ENCODE results near the gene INTS11.

The INTS11 gene

GRCh38 chr1:1343811-1344421 lies 19.5 kb upstream of the INTS11 start:
- no peak for DNase-seq

GRCh38 chr1:1342584-1343115 lies 18.2 kb upstream of the INTS11 start:
- no peak for DNase-seq

- DNase-seq = no peak
Observed at GRCh38 chr1:1342061-1342562, 17.7 kb upstream of the INTS11 start.

GRCh38 chr1:1341549-1342021 lies 17.1 kb upstream of the INTS11 start:
- no peak for DNase-seq

GRCh38 chr1:1340791-1341548 lies 16.5 kb upstream of the INTS11 start:
- no peak for DNase-seq

GRCh38 chr1:1340185-1340584 lies 15.7 kb upstream of the INTS11 start:
- DNase-seq = no peak

- no peak for DNase-seq
Observed at GRCh38 chr1:1338278-1338677, 13.8 kb upstream of the INTS11 start.

GRCh38 chr1:1337793-1338147 lies 13.3 kb upstream of the INTS11 start:
- peak; percentile 7 for DNase-seq

GRCh38 chr1:1336931-1337792 lies 12.7 kb upstream of the INTS11 start:
- no peak for DNase-seq

- no peak for DNase-seq
Observed at GRCh38 chr1:1336446-1336845, 12.0 kb upstream of the INTS11 start.

- DNase-seq = no peak
Observed at GRCh38 chr1:1335792-1336248, 11.4 kb upstream of the INTS11 start.

- DNase-seq = no peak
Observed at GRCh38 chr1:1335283-1335682, 10.8 kb upstream of the INTS11 start.

GRCh38 chr1:1334835-1335234 lies 10.4 kb upstream of the INTS11 start:
- no peak for DNase-seq

GRCh38 chr1:1333551-1334241 lies 9.2 kb upstream of the INTS11 start:
- no peak for DNase-seq

GRCh38 chr1:1332774-1333480 lies 8.5 kb upstream of the INTS11 start:
- DNase-seq = peak; percentile 20

GRCh38 chr1:1332031-1332755 lies 7.7 kb upstream of the INTS11 start:
- no peak for DNase-seq

- no peak for DNase-seq
Observed at GRCh38 chr1:1331068-1331965, 6.9 kb upstream of the INTS11 start, which contains the start of gene TAS1R3. Gene TAS1R3 (plus strand): TSS chr1:1331280. CDS start chr1:1331346, 66 bp downstream.

GRCh38 chr1:1330366-1331067 lies 6.1 kb upstream of the INTS11 start:
- DNase-seq = peak; percentile 19

Data from NCI-H69 (cell line).